ENCODE results near the gene TMEM231. TPM values are rescaled to one million over a fixed set of nuclear protein-coding genes. Genes with fewer than 3 reads are reported as not detected.

TMEM231 gene
- total RNA-seq, 1 experiment from 2014 or later: 3.4 TPM

DNA sequence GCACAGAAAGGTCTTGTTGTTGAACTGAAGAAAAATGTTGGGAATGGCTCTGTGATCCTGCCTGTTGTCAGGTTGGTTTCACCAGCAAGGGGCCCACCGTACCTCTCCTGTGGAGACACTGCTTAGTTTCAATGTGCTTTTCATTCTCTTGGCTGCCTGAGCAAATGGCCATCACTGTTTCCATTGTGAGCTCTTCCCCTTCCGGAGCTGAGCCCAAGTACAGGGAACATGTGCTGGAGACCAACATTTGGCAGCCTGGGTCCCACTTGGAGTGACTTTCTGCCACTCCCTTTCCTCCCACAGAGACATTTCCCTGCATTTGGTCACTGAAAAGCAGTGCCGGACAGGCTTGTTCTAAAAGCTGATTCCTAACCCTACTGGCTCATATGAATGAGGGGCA, 33.3 kb upstream of the TMEM231 start:
- no peak overlapping the region for H2AK5ac ChIP-seq (ENCODE audit: insufficient read length, low read length)
- H3K27me3 Mint-ChIP-seq (ENCODE audit: low read depth): no peaks in the 10 kb centered on the region
- 0 out of 2 replicates have a peak overlapping the region, but pooled peaks have one; percentile 41 for H3K14ac ChIP-seq (ENCODE audit: insufficient read depth, low read length)
- no peak overlapping the region for H2AFZ ChIP-seq (ENCODE audit: low read length)
- H3K9ac ChIP-seq (ENCODE audit: extremely low read depth, insufficient read length, low read length): no peak overlapping the region
- no peak overlapping the region for H3K4me2 ChIP-seq (ENCODE audit: insufficient read depth, insufficient read length, low read length)
- H3K4me1 Mint-ChIP-seq: peaks cover 29 to 34% of the 10 kb centered on the region in 2 experiments
- no CpG with 5 or more reads among the region's 3 CpGs for WGBS (ENCODE audit: extremely low coverage, insufficient read length, low lambda C conversion rate)
- no peak overlapping the region for H4K91ac ChIP-seq (ENCODE audit: insufficient read length, low read depth, low read length)
- no peaks in the 10 kb centered on the region; the same call in 1 of the 2 replicates for H3K79me2 ChIP-seq (ENCODE audit: insufficient read depth, low read length)
- no peak overlapping the region for H3K23ac ChIP-seq (ENCODE audit: insufficient read length, low read depth, low read length)
- H3K27ac ChIP-seq (ENCODE audit: insufficient read length, low read depth, low read length): no peak overlapping the region
- peaks cover 0 to 9% (median 7%) of the 10 kb centered on the region in 3 experiments; a peak in 4 of 7 replicates for H3K36me3 Mint-ChIP-seq (ENCODE audit: insufficient read depth in 1 of 3, low read depth in 3 of 3)
- no peak overlapping the region for H3K56ac ChIP-seq (ENCODE audit: insufficient read length, low read depth, low read length)
- H4K20me1 ChIP-seq (ENCODE audit: control insufficient read depth, insufficient read depth, insufficient read length): no peaks in the 10 kb centered on the region
- H3K4me3 Mint-ChIP-seq: no peak overlapping the region; a peak in 1 of 5 replicates
- peaks cover 2% of the 10 kb centered on the region; the same call in 1 of the 2 replicates for H3K4me1 ChIP-seq (ENCODE audit: insufficient read depth, low read length)
- no peak overlapping the region for H2BK120ac ChIP-seq (ENCODE audit: low read depth, low read length, poor library complexity, severe bottlenecking)
- no peak overlapping the region for H3K4ac ChIP-seq (ENCODE audit: low read depth, low read length)
- no peaks in the 10 kb centered on the region for H3K79me1 ChIP-seq (ENCODE audit: insufficient read depth, low read depth, low read length, poor library complexity, severe bottlenecking)
- no peak overlapping the region for H4K8ac ChIP-seq (replicated peaks; ENCODE audit: insufficient read length, low read depth, low read length)
- H4K5ac ChIP-seq (ENCODE audit: insufficient read length, low read depth, low read length): no peak overlapping the region
- H3K18ac ChIP-seq (ENCODE audit: insufficient read length, low read depth, low read length): no peak overlapping the region
- no peaks in the 10 kb centered on the region for H3K9me3 ChIP-seq (ENCODE audit: control insufficient read depth, low read depth, low read length)
- no peak overlapping the region for H2BK12ac ChIP-seq (ENCODE audit: insufficient read length, low read depth, low read length)
- no peak overlapping the region for H3T11ph ChIP-seq (ENCODE audit: low read length)
- peak overlapping the region; percentile 6 to 81 (median 17); a peak in 3 of 7 replicates for H3K27ac Mint-ChIP-seq
- H2BK15ac ChIP-seq (ENCODE audit: low read depth, low read length): no peak overlapping the region
- DNase-seq: no peak
- no peaks in the 10 kb centered on the region for H3K9me3 Mint-ChIP-seq
- TF ChIP-seq, protein P1, sequence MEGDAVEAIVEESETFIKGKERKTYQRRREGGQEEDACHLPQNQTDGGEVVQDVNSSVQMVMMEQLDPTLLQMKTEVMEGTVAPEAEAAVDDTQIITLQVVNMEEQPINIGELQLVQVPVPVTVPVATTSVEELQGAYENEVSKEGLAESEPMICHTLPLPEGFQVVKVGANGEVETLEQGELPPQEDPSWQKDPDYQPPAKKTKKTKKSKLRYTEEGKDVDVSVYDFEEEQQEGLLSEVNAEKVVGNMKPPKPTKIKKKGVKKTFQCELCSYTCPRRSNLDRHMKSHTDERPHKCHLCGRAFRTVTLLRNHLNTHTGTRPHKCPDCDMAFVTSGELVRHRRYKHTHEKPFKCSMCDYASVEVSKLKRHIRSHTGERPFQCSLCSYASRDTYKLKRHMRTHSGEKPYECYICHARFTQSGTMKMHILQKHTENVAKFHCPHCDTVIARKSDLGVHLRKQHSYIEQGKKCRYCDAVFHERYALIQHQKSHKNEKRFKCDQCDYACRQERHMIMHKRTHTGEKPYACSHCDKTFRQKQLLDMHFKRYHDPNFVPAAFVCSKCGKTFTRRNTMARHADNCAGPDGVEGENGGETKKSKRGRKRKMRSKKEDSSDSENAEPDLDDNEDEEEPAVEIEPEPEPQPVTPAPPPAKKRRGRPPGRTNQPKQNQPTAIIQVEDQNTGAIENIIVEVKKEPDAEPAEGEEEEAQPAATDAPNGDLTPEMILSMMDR (conservative IDR thresholded peaks at IDR 0.05): no peak
- no peaks in the 10 kb centered on the region for H3K23me2 ChIP-seq (ENCODE audit: insufficient read length, low read depth, low read length, poor library complexity, severe bottlenecking)
- no peaks in the 10 kb centered on the region for H3K27me3 ChIP-seq (ENCODE audit: insufficient read depth, low read length)
- H2BK20ac ChIP-seq (ENCODE audit: low read depth, low read length, poor library complexity, severe bottlenecking): no peak overlapping the region
- no peak overlapping the region for H2BK5ac ChIP-seq (ENCODE audit: insufficient read length, low read length)
